CD4-positive, alpha-beta T cell treated with Interleukin-6 at 100 ng/mL for 8 hours (primary cell): ENCODE results near the gene NUDT9.
"Not testable (repeated sequence)": the region's sequence is repeated elsewhere in the genome, so short reads cannot be mapped to it uniquely, and the experiment has no call there.

ENCODE experiments used
- DNase-seq: peaks from one replicate; pipeline ENCODE4 v3.0.0-alpha.2; 2020; ENCODE audit warnings: mixed read lengths, low spot score

NUDT9 gene

DNA sequence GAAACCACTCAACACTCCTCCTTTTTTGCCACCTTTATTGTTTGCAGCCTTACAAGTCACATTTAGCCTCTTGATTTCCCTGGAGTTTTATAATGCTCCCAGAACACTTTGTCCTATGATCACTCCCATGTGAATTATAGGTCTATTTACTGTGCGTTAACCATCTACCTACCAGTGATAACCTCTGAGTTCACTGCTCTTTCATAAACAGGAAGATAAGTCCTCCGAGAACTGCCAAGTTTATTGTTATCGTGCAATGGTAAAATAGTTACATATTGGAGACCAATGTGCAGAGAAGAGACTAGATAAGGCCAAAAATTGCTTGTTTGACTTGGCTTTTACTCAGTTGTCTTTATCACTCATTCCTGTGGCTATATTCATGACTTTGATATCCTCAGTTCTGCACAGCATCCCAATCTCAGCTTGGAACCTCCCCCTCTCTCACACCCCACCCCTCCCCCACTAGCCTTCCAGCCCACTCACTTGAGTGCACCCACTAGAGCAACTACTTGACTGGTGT lies 12.9 kb upstream of the NUDT9 start:
- no peak for DNase-seq

DNA sequence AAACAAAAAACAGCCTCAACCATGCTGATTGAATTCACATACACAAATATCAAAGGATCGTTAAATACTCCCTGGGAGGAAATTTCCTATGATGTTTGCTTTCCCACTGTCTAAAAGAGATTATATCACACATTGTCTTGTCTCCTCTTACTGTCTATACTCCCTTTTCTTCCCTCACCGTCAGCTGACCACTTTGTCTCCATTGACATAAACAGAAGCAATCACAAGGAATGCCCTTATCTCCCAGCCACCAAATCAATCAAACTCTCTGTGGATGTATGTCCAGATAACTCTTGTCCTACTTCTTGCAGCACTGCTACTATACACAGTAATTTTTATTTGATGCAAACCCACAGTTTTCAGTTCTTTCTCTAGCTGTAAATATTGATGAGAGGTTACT lies 12.2 kb upstream of the NUDT9 start:
- DNase-seq, result no peak

DNA sequence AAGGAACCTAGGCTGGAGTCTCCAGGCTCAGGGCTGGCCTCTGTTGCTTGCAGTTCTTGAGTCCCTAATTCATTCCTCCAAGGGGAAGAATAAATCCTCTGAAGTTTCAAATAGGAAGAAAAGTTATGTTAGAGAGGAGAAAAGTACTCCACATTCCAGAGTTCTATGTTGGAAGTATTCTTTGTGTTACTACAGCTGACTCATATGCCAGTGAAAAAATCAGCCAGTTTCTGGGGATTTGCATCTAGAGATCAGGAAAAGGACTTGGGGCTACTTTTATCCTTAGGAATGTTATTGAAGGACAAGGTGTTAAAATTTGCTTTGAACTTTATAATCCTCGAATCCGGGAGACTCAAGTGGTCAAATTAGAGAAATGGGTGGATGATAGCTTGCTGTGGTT lies 11.7 kb upstream of the NUDT9 start:
- no peak for DNase-seq

DNA sequence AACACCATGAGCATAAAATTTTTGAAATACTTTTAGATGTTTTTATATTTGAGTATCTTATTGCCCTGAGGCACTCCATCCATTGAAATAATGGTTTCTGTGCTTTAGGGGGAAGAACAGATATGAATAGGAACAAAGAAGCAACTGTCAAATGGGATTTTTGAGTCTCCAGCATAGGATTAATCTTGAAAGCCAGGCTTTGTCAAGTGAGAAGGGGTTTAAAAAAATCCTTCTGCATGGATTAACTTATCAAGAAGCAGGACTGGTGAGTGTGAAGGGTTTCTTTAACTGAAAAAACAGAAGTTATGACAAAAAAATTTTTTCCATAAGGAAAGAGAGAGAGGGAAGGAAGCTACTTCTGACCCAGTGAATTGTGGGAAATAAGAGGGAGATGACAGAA lies 7.6 kb upstream of the NUDT9 start:
- DNase-seq, result no peak

DNA sequence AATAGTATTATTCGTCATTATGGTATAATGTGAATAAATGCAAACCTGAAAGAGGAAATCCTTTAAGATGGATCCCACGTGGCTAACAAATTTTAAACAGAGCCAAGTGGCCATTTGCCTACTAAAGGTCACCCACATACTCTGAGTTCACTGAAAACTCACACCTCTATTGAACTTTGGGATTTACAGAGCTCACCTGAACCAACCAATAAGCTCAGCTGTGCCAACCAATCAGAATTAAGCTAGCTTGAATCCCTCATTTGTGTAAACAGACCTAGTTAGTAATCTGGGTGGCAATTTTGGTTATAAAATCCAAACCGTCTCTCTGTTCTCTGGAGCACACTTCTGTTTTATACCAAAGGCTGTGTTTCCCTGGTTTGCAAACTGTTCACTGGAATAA lies 5.4 kb upstream of the NUDT9 start:
- DNase-seq, result no peak

DNA sequence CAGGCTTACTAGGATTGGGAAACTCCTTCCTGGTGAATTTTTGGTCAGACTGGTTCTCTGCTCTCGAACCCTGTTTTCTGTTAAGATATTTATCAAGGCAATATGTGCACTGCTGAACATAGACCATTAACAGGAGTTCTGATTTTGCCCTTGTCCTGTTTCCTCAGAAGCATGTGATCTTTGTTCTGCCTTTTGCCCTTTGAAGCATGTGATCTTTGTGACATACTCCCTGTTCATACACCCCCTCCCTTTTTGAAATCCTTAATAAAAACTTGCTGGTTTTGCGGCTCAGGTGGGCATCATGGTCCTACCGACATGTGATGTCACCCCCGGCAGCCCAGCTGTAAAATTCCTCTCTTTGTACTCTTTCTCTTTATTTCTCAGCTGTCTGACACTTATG lies 4.0 kb upstream of the NUDT9 start:
- DNase-seq, result not testable (repeated sequence)

DNA sequence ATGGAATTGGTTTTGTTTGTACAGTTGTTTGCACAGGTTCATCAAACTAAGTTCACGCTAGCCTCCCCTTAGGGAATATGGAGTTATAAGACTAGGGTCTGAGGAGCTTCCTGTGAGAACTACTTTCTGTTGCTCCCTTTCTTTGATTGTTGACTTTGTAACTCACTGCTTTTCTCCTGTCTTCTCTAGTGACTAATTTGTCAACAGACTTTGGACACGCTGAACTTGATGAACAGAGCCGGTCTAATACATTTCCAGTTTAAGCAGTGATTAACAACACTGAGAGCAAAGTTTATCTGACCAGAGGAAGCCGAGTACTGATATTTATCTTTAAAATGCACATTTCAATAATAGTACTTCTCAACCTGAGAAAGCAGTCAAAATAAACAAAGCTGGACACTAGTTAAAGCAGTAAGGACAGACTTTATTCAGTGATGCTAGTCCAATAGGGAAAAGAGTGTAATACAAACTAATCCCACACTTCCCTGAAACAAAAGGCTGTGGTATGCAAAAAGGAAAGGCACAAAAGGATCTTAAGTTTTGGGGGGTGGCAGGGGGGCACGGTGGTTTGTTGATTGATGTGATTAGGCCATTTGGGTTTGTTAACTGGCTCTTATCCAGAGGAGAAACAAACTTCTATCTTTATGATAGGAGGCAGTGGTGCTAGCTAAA lies 2.7 kb upstream of the NUDT9 start:
- no peak for DNase-seq

DNA sequence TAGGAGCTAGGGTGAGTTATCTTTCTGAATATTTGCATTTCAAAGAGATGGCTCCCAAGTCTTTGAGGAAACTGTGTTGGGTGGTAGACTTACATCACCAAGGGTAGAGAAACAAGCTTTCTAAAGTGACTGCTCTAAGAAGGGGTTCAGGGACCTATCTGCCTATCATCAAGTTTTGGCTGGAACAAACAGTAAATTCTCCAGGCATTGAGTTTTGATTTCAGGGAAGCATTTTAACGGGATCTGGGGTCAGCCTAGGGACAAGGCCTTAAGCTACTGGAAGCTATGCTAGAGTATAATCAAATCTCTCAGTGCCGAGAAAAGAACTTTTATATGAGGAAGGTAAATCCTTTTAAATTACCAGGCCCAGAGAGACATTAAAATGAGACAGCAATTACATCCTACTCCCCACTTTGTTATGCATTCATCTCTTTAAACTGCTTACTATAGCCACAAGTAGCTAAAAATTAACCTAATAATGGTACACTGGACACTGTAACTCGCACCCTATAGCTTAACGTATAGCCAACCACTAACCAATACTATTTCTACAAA lies 2.0 kb upstream of the NUDT9 start:
- no peak for DNase-seq

GRCh38 chr4:87423317-87424098 lies 1.1 kb downstream of the NUDT9 start:
- DNase-seq, result no peak

GRCh38 chr4:87424099-87424543 lies 1.7 kb downstream of the NUDT9 start:
- not testable (repeated sequence) for DNase-seq

DNA sequence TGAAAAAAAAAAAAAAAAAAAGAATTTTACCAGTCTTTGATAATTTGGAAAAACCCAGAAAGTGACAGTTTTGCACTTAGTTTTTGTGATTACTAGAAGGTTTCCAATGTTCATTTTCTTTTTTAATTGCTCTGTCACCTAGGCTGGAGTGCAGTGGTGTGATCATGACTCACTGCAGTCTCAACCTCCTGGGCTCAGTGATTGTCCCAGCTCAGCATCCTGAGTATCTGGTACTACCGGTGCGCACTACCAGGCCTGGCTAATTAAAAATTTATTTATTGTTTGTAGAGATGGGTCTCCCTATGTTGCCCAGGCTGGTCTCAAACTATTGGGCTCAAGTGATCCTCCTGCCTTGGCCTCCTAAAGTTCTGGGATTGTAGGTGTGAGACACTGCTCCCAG lies 3.3 kb downstream of the NUDT9 start:
- no peak for DNase-seq

DNA sequence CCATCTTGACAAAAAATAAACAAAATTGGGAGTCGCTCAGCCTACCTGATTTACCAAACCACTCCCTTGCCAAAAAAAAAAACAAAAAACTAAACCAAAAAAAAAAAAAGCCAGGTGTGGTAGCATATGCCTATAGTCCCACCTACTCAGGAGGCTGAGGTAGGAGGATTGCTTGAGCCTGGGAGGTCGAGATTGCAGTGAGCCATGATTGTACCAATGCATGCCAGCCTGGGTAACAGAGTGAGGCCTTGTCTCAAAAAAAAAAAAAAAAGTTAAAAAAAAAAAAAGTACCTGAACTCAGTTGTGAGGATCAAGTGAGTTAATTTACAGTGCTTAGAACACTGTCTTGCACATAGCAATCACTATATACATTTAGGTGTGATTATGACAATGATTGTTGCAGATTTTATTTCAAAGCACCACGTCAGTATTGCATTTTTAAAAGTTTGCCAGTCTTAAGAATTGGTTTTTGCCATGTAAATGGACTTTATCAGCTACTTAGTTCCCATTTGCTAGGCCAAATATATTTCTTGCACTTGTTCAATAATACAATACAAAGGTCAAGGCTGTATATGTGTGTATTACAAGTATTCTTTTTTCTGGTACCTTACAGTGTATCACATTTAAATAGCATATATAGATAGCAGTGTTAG lies 4.6 kb downstream of the NUDT9 start:
- no peak for DNase-seq

DNA sequence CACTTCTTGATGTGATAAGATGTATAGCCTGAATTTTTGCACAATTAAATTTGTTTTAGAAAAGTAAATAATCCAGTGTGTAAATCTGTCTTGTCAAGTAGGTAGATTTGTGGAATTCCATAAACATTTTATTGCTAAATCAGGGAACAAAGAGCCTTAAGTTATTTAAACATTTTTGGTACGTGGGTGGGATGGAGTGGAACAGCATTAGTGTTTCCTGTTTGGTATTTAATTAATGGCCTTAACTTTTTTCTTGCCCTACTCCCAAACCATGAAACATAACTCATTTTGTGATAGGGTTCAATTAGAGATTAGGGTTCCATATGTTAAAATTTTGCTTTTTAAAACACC lies 5.1 kb downstream of the NUDT9 start:
- DNase-seq, result no peak

DNA sequence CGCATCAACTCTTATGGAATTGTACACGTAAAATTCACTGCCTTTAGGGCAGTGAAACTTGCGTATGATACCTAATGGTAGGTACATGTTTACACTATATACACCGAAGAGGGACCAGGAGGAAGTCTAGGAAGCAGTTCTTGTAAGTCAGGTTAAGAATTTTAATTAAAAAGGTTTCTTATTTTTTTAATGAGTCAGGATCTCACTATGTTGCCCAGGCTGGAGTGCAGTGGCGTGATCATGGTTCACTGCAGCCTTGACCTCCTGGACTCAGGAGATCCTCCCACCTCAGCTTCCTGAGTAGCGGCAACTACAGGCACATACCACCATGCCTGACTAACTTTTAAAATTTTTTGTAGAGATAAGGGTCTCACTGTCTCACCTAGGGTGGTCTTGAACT lies 6.6 kb downstream of the NUDT9 start:
- no peak for DNase-seq

GRCh38 chr4:87430038-87430437 lies 7.7 kb downstream of the NUDT9 start:
- no peak for DNase-seq

DNA sequence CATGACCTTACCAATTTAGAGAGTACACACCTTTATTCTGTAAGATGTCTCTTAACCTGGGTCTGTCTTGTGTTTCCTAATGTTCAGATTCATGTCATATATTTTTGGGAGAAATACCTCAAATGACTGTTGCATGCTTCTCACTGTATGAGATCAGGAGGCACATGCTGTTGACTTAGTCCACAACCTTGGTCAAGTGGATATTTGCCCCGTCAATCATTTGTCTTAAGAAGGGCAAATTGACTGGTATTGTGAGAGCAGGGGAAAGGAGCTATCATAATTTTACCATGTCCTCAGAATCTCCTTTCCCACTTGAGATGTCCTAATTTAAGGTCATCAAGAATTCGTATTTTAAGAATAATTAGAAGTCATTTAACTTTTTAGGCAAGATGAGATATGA lies 11.0 kb downstream of the NUDT9 start:
- DNase-seq, result no peak

GRCh38 chr4:87442889-87443288 lies 20.5 kb downstream of the NUDT9 start:
- DNase-seq, result no peak

DNA sequence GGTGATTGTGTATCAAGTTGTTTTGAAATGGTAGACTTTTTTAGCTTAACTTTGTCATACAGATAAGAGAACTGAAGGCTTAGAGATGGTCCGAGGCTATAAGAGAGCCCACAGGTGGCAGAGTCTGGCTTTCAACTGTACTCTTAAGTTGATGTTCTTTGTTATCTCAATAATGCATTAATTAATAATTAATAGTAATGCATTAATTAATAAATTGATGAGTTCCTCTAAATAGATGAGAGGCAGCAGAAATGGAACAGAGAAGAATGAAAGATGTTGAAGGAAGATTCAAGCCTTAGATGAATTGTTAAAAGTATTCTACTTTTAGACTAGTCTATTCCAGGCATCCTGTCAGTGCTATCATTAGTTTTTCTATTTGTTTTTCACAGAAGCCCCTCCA lies 22.4 kb downstream of the NUDT9 start:
- DNase-seq, result no peak

GRCh38 chr4:87445964-87446363 lies 23.6 kb downstream of the NUDT9 start:
- DNase-seq, result no peak

- DNase-seq, result not testable (repeated sequence)
Measured at GRCh38 chr4:87446375-87446774, 24.0 kb downstream of the NUDT9 start.

- DNase-seq, result no peak
Measured at GRCh38 chr4:87451537-87451936, 29.2 kb downstream of the NUDT9 start.

GRCh38 chr4:87458913-87459312 lies 36.5 kb downstream of the NUDT9 start:
- DNase-seq, result no peak

- no peak for DNase-seq
Measured at GRCh38 chr4:87461281-87461700, 38.9 kb downstream of the NUDT9 start.
